ENCODE data around the gene SLAMF9. TPM values are rescaled to one million over a fixed set of nuclear protein-coding genes. Genes with fewer than 3 reads are reported as not detected.

Gene SLAMF9
- total RNA-seq, 2 donors from 2014 or later, result not detected

GRCh38 chr1:159962176-159962575 lies 8.1 kb upstream of the SLAMF9 start:
- no peak for DNase-seq
- no peak overlapping the region for H3K4me3 Mint-ChIP-seq

GRCh38 chr1:159961636-159962035 lies 7.6 kb upstream of the SLAMF9 start:
- 93 to 95% methylated on average over 14 to 15 of the region's 15 CpGs for WGBS, 2 experiments (ENCODE audit: insufficient coverage in 1 of 2, insufficient read length in 1 of 2)
- no peak overlapping the region for H3K27ac Mint-ChIP-seq
- Histone ChIP-seq H3K27me3 (ENCODE audit: control insufficient read depth, insufficient read depth, low read length, poor library complexity, severe bottlenecking) (no peaks in the 10 kb centered on the region), H3K9me3 (ENCODE audit: control insufficient read depth, low read length) (no peaks in the 10 kb centered on the region), H3K9ac (ENCODE audit: extremely low read depth, low read length, poor library complexity, severe bottlenecking) (no peak overlapping the region), H3K4me1 (ENCODE audit: control insufficient read depth, insufficient read depth, low read length) (peaks cover 12% of the 10 kb centered on the region), H3K27ac (ENCODE audit: low read depth, low read length) (no peak overlapping the region), H3K4me3 (ENCODE audit: low read length) (no peak overlapping the region), H3K36me3 (ENCODE audit: control insufficient read depth, insufficient read depth, low read length) (no peaks in the 10 kb centered on the region)
- H3K9me3 Mint-ChIP-seq, result no peaks in the 10 kb centered on the region
- H3K36me3 Mint-ChIP-seq (ENCODE audit: low read depth), result no peaks in the 10 kb centered on the region
- H3K4me1 Mint-ChIP-seq, result peaks cover 17% of the 10 kb centered on the region
- no peak for DNase-seq
- TF ChIP-seq, protein P1, sequence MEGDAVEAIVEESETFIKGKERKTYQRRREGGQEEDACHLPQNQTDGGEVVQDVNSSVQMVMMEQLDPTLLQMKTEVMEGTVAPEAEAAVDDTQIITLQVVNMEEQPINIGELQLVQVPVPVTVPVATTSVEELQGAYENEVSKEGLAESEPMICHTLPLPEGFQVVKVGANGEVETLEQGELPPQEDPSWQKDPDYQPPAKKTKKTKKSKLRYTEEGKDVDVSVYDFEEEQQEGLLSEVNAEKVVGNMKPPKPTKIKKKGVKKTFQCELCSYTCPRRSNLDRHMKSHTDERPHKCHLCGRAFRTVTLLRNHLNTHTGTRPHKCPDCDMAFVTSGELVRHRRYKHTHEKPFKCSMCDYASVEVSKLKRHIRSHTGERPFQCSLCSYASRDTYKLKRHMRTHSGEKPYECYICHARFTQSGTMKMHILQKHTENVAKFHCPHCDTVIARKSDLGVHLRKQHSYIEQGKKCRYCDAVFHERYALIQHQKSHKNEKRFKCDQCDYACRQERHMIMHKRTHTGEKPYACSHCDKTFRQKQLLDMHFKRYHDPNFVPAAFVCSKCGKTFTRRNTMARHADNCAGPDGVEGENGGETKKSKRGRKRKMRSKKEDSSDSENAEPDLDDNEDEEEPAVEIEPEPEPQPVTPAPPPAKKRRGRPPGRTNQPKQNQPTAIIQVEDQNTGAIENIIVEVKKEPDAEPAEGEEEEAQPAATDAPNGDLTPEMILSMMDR (conservative IDR thresholded peaks at IDR 0.05), result no peak
- peaks cover 2% of the 10 kb centered on the region for H3K27me3 Mint-ChIP-seq (ENCODE audit: insufficient read depth)
- no peak overlapping the region for H3K4me3 Mint-ChIP-seq

More at GRCh38 chr1:159962176-159962575, 8.1 kb upstream of the SLAMF9 start:
- Histone ChIP-seq H3K27me3 (ENCODE audit: control insufficient read depth, insufficient read depth, low read length, poor library complexity, severe bottlenecking) (no peaks in the 10 kb centered on the region), H3K9me3 (ENCODE audit: control insufficient read depth, low read length) (no peaks in the 10 kb centered on the region), H3K9ac (ENCODE audit: extremely low read depth, low read length, poor library complexity, severe bottlenecking) (no peak overlapping the region), H3K4me1 (ENCODE audit: control insufficient read depth, insufficient read depth, low read length) (peaks cover 12% of the 10 kb centered on the region), H3K36me3 (ENCODE audit: control insufficient read depth, insufficient read depth, low read length) (no peaks in the 10 kb centered on the region), H3K4me3 (ENCODE audit: low read length) (no peak overlapping the region), H3K27ac (ENCODE audit: low read depth, low read length) (no peak overlapping the region)
- peaks cover 17% of the 10 kb centered on the region for H3K4me1 Mint-ChIP-seq
- TF ChIP-seq, protein P1 (conservative IDR thresholded peaks at IDR 0.05), result no peak
- WGBS, 2 experiments (ENCODE audit: insufficient coverage in 1 of 2, insufficient read length in 1 of 2), result 91 to 94% methylated on average over 6 to 11 of the region's 11 CpGs
- H3K27me3 Mint-ChIP-seq (ENCODE audit: insufficient read depth), result peaks cover 2% of the 10 kb centered on the region
- no peaks in the 10 kb centered on the region for H3K36me3 Mint-ChIP-seq (ENCODE audit: low read depth)
- H3K27ac Mint-ChIP-seq, result no peak overlapping the region
- H3K9me3 Mint-ChIP-seq, result no peaks in the 10 kb centered on the region

DNA sequence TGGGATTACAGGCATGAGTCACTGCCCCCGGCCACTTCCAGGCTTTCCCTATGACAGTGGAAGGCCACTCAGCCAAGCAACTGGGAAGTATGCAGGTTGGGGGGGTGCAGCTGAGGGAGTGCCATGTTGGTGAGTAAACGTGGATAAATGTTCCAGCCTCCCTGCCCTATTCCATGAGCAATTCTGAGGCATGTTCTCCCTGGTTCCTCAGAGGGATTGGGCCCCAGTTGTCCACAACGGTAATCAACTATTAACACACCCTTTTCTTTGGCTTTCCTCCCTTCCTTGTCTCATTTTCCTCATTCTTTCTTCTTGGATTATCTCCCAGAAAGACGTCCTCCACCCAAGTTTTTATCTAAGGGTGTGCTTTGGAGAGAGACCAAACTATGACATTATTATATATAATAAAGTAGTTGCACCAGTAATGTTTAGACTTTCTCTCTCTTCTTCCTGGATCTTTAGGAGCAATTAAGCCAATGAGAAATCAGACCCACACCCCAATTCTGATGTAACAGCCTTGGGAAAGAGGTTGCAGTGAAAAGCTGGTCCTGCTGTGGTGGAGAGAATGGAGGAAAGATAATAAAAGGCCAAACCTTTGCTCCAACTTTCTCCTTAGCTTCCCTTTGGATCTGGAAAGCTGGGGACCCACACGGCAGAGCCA lies 6.8 kb upstream of the SLAMF9 start:
- Mint-ChIP-seq H3K9me3 (no peaks in the 10 kb centered on the region), H3K27ac (no peak overlapping the region), H3K36me3 (ENCODE audit: low read depth) (no peaks in the 10 kb centered on the region), H3K27me3 (ENCODE audit: insufficient read depth) (peaks cover 2% of the 10 kb centered on the region), H3K4me1 (peaks cover 17% of the 10 kb centered on the region), H3K4me3 (no peak overlapping the region)
- Histone ChIP-seq H3K36me3 (ENCODE audit: control insufficient read depth, insufficient read depth, low read length) (no peaks in the 10 kb centered on the region), H3K27me3 (ENCODE audit: control insufficient read depth, insufficient read depth, low read length, poor library complexity, severe bottlenecking) (no peaks in the 10 kb centered on the region), H3K9me3 (ENCODE audit: control insufficient read depth, low read length) (no peaks in the 10 kb centered on the region), H3K9ac (ENCODE audit: extremely low read depth, low read length, poor library complexity, severe bottlenecking) (no peak overlapping the region), H3K4me3 (ENCODE audit: low read length) (no peak overlapping the region), H3K27ac (ENCODE audit: low read depth, low read length) (no peak overlapping the region), H3K4me1 (ENCODE audit: control insufficient read depth, insufficient read depth, low read length) (peaks cover 12% of the 10 kb centered on the region)
- WGBS, 2 experiments (ENCODE audit: insufficient coverage in 1 of 2, insufficient read length in 1 of 2), result 90 to 91% methylated on average over 3 to 4 of the region's 5 CpGs
- TF ChIP-seq, protein P1 (conservative IDR thresholded peaks at IDR 0.05), result no peak
- DNase-seq, result no peak
